Breast epithelium (tissue), 4 donors: Measurements from ENCODE around the gene MYBPC1. TPM values are rescaled to one million over a fixed set of nuclear protein-coding genes. Genes with fewer than 3 reads are reported as not detected.
"Not testable (repeated sequence)": the region's sequence is repeated elsewhere in the genome, so short reads cannot be mapped to it uniquely, and the experiment has no call there.

Experiments used
- DNase-seq, 2 donors: peaks; one replicate each; pipeline ENCODE4 v3.0.0-alpha.2; 2019; ENCODE audit warnings: low spot score in 2 of 2
- H3K27ac ChIP-seq, 2 donors: fragments of 200-600 bp; sonication (generic) in 1 of 2; one replicate each; pipeline ENCODE4 v1.5.1; 2016 to 2019; ENCODE audit warnings: mild to moderate bottlenecking in 1 of 2
- H3K27me3 ChIP-seq, 2 donors: fragments of 200-600 bp; sonication (generic) in 1 of 2; one replicate each; pipeline versions ENCODE4 v1.5.1 to v1.6.0; 2017 to 2019; ENCODE audit warnings: control low read depth in 1 of 2, mild to moderate bottlenecking in 1 of 2
- H3K36me3 ChIP-seq: fragments of 200-600 bp; one replicate; pipeline ENCODE4 v1.5.1; 2019
- H3K4me1 ChIP-seq, 2 donors: fragments of 200-600 bp; sonication (generic); one replicate each; pipeline ENCODE4 v1.5.1; 2016 to 2019; ENCODE audit warnings: control low read depth in 1 of 2
- H3K4me3 ChIP-seq, 3 donors: fragments of 200-600 bp; sonication (generic); 1 replicate in 2 of 3; 2 replicates in 1 of 3; pipeline ENCODE4 v1.5.1; 2016 to 2019; ENCODE audit warnings: mild to moderate bottlenecking in 3 of 3, moderate library complexity in 2 of 3
- H3K9me3 ChIP-seq, 2 donors: fragments of 200-600 bp; sonication (generic) in 1 of 2; one replicate each; pipeline ENCODE4 v1.5.1; 2016 to 2019; ENCODE audit warnings: control low read depth in 1 of 2
- CTCF ChIP-seq, 3 donors: fragments of 450-650 bp; IDR thresholded peaks; one replicate each; pipeline ENCODE4 v1.5.1; 2016 to 2017; ENCODE audit warnings: antibody characterized with exemption in 3 of 3, mild to moderate bottlenecking in 3 of 3, moderate library complexity in 3 of 3
- POLR2A ChIP-seq: fragments of 450-650 bp; IDR thresholded peaks from one replicate; pipeline ENCODE4 v1.6.1; 2016; ENCODE audit warnings: antibody characterized with exemption, mild to moderate bottlenecking, moderate library complexity
- POLR2AphosphoS5 ChIP-seq, 3 donors: sonication (generic); formaldehyde crosslinking; IDR thresholded peaks; one replicate each; pipeline ENCODE4 v1.6.1; 2017; ENCODE audit warnings: antibody characterized with exemption in 3 of 3
- intact Hi-C: fragments of 100-400 bp; cut with DNase I; formaldehyde crosslinking; loops from one replicate; pipeline ENCODE4 v1.15.1; 2023; ENCODE audit warnings: low total_unique reads
- total RNA-seq, 3 donors: library from RNA; depleted of rRNA; stranded (reverse); fragments of >200 nt; gene quantifications; one replicate each; pipeline ENCODE4 v1.1.0, GENCODE V29; 2016

The MYBPC1 gene
- total RNA-seq, 3 donors from 2014 or later, result 0.64 to 395 (median 92.2) TPM

GRCh38 chr12:101671833-101672232 is 77.1 kb downstream of the MYBPC1 start:
- H3K27ac ChIP-seq, result no peak overlapping the region

GRCh38 chr12:101675555-101675954 is 80.8 kb downstream of the MYBPC1 start:
- no peaks in the 10 kb centered on the region for H3K36me3 ChIP-seq
- TF ChIP-seq POLR2AphosphoS5 (IDR thresholded peaks at IDR 0.05), result no peak
- H3K4me3 ChIP-seq, result no peak overlapping the region
- no peak overlapping the region for H3K27ac ChIP-seq
- H3K9me3 ChIP-seq, result no peaks in the 10 kb centered on the region
- H3K27me3 ChIP-seq, result no peaks in the 10 kb centered on the region
- H3K4me1 ChIP-seq, result no peaks in the 10 kb centered on the region
- intact Hi-C loops, result no loop called here
- no peak for DNase-seq

More at GRCh38 chr12:101671833-101672232, 77.1 kb downstream of the MYBPC1 start:
- DNase-seq, result no peak
- Histone ChIP-seq H3K27me3 (no peaks in the 10 kb centered on the region), H3K9me3 (no peaks in the 10 kb centered on the region), H3K4me3 (no peak overlapping the region), H3K4me1 (no peaks in the 10 kb centered on the region), H3K36me3 (no peaks in the 10 kb centered on the region)
- no peak for TF ChIP-seq CTCF (IDR thresholded peaks at IDR 0.05)
- no peak for TF ChIP-seq POLR2A
- TF ChIP-seq POLR2AphosphoS5 (IDR thresholded peaks at IDR 0.05), result no peak
- intact Hi-C loops, result loop anchor here (5.0 kb wide), 1 partner anchor 1595 kb away; no protein-coding TSS in a partner anchor

- H3K36me3 ChIP-seq, intact Hi-C loops, DNase-seq, H3K27me3 ChIP-seq, H3K4me3 ChIP-seq, H3K27ac ChIP-seq, H3K4me1 ChIP-seq, H3K9me3 ChIP-seq: not testable (repeated sequence)
Observed at GRCh38 chr12:101676497-101676896, 81.7 kb downstream of the MYBPC1 start.

- no peak for DNase-seq
- no peak overlapping the region for H3K4me3 ChIP-seq
- H3K9me3 ChIP-seq, result no peaks in the 10 kb centered on the region
- H3K36me3 ChIP-seq, result no peaks in the 10 kb centered on the region
- H3K4me1 ChIP-seq, result no peaks in the 10 kb centered on the region
- H3K27me3 ChIP-seq, result no peaks in the 10 kb centered on the region
- TF ChIP-seq POLR2A (no peak), POLR2AphosphoS5 (IDR thresholded peaks at IDR 0.05) (no peak), CTCF (IDR thresholded peaks at IDR 0.05) (no peak)
- no peak overlapping the region for H3K27ac ChIP-seq
- intact Hi-C loops, result no loop called here
Observed at GRCh38 chr12:101678081-101678480, 83.3 kb downstream of the MYBPC1 start.

DNA sequence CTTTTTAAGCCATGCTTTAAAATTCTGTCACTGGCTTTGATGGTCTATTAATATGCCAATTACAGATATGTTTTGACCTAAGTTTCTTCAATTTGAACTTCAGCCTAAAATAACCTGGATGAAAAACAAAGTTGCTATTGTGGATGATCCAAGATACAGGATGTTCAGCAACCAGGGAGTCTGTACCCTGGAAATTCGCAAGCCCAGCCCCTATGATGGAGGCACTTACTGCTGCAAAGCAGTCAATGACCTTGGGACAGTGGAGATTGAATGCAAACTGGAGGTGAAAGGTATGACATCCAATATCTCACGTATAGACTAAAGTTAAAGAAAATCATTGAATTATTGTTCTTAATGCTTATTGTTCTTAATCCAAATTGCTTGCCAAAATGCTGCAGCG is 85.5 kb downstream of the MYBPC1 start:
- no peaks in the 10 kb centered on the region for H3K36me3 ChIP-seq
- no peaks in the 10 kb centered on the region for H3K9me3 ChIP-seq
- DNase-seq, result no peak
- intact Hi-C loops, result no loop called here
- H3K27me3 ChIP-seq, result no peaks in the 10 kb centered on the region
- H3K27ac ChIP-seq, result no peak overlapping the region
- H3K4me1 ChIP-seq, result no peaks in the 10 kb centered on the region
- no peak overlapping the region for H3K4me3 ChIP-seq
- TF ChIP-seq CTCF (IDR thresholded peaks at IDR 0.05) (no peak), POLR2AphosphoS5 (IDR thresholded peaks at IDR 0.05) (no peak), POLR2A (no peak)

- intact Hi-C loops, result no loop called here
- Histone ChIP-seq H3K27me3 (no peaks in the 10 kb centered on the region), H3K36me3 (no peaks in the 10 kb centered on the region), H3K9me3 (no peaks in the 10 kb centered on the region), H3K4me3 (no peak overlapping the region), H3K27ac (no peak overlapping the region), H3K4me1 (no peaks in the 10 kb centered on the region)
- no peak for TF ChIP-seq POLR2A
- no peak for TF ChIP-seq CTCF (IDR thresholded peaks at IDR 0.05)
- no peak for TF ChIP-seq POLR2AphosphoS5 (IDR thresholded peaks at IDR 0.05)
- DNase-seq, result no peak
Observed at GRCh38 chr12:101680647-101681046, 85.9 kb downstream of the MYBPC1 start.

DNA sequence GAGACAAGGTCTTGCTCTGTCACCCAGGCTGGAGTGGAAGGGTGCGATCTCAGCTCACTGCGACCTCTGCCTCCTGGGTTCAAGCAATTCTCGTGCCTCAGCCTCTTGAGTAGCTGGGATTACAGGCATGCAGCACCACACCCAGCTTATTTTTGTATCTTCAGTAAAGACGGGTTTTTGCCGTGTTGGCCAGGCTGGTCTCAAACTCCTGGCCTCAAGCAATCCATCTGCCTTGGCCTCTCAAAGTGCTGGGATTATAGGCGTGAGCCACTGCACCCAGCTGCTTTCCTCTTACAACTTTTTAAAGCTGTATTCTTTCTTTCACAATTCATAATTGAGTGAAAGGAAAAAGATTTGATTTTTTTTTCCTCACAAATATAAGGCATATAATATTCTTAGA is 86.9 kb downstream of the MYBPC1 start:
- H3K36me3 ChIP-seq, H3K27me3 ChIP-seq, H3K27ac ChIP-seq, H3K4me1 ChIP-seq, H3K9me3 ChIP-seq, DNase-seq, H3K4me3 ChIP-seq, intact Hi-C loops: not testable (repeated sequence)
